Ecto neural progenitor cell (in vitro differentiated cells): Measurements from ENCODE around the gene SNRNP48.

Experiments used
- DNase-seq: peaks from one replicate; pipeline ENCODE4 v3.0.0-alpha.2; 2018; ENCODE audit warnings: low spot score

SNRNP48 gene

DNA sequence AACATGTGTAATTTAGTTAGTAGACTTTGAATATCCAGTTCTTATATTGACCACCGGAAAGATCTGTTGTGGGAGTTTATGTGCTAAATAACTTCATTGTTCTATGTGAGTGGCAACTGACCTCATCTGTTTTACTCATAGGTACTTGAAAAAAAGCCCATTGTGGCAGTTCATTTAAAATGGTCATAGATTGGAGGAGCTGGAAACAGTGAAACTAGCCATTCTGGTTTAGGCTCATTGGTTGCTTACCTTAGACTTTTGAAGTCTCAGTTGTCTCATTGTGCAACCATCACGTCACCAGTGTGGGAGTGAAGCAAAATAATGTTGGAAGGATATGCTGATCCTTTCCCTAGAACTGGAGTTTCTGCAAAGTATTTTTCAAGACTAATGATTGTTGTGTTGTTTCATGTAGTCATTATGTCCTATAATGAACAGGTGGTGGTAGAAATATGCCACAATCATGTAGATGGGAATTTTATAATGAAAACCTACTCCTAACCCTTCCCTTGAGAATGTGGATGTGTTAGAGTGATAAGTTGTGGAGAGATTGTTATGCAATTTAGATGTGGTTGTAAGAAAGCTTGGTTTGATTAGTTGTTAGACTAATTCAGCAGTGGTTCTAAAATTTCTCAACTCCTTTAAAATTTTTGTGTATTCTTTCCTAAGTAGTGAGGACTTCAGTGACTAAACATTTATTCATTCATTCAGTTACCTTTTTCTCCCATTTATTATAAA lies 30.2 kb upstream of the SNRNP48 start:
- DNase-seq: no peak

DNA sequence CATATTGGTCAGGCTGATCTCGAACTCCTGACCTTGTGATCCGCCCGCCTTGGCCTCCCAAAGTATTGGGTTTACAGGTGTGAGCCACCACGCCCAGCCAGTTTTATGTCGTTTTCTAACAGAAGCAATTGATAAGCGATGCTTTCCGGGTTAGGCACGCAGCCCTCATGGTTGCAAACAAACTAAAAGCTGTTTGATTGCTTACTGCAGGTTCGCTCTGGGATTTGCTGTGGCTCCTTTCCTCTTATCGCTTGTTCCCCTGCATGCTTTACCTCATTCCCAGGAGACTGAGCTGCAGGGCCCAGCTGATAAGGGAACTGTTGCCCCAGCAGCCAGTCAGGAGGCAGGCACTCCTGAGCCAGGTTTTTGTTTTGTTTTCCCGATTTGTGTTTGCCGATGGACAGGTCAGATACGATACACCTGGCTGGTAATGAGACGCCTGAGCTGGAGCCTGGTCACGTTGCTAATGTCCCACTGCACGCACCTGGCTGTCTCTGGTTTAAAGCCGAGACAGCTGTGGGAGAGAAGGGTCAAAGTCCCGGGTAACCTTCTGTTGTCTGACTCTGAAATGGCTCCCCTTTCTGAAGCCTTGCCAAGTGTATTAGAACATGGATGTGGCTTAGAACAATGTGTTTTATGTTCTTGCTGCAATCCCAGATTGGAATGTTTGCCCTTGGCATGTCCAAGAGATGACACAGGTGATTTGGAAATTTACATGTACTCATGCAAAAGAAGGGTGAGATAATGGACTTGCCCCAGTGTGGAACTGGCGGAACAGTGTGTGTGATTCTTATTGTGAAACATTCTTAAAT lies 28.6 kb upstream of the SNRNP48 start:
- DNase-seq: no peak

- no peak for DNase-seq
Observed at GRCh38 chr6:7562769-7563168, 27.2 kb upstream of the SNRNP48 start.

DNA sequence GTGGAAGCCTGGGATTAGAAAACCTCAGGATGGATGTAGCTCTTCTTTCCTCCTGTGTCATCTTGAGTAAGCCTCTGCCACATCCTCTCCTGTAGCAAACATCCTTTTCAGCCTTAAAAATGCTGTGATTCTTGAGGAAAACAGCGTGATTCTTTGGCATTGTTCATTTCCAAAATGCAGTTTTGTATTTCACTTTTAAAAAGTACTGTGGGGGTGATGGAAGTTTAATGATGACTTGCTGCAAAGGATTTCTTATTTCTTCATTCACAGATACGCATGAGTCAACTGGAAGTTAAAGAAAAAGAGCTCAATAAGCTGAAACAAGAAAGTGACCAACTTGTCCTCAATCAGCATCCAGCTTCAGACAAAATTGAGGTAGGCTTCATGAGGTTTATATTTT lies 23.9 kb upstream of the SNRNP48 start:
- no peak for DNase-seq

DNA sequence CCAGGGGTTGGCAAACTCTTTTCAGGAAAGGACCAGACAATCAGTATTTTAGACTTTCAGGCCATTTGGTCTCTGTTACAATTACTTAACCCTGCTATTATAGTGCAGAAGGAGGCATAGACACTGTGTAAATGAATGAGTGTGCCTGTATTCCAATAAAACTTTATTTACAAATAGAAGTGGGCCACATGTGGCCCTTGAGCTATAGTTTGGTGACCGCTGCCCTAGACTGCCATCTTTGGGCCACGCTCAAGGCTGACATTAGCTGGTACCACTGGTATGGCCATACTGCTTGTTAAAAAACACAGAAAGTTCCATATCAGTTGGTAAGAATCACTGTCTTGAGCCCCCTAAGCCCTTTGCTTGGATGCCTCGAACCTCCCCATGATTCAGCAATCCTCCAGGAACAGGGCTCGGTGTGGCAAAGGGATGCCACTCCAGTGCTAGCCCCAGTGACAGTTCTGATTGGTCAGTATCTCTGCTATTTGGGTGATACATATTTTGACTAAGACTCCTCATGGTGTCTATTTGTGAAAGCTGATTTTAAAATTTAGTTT lies 23.3 kb upstream of the SNRNP48 start:
- DNase-seq: no peak

- DNase-seq: no peak
Observed at GRCh38 chr6:7568021-7568420, 22.0 kb upstream of the SNRNP48 start.

DNA sequence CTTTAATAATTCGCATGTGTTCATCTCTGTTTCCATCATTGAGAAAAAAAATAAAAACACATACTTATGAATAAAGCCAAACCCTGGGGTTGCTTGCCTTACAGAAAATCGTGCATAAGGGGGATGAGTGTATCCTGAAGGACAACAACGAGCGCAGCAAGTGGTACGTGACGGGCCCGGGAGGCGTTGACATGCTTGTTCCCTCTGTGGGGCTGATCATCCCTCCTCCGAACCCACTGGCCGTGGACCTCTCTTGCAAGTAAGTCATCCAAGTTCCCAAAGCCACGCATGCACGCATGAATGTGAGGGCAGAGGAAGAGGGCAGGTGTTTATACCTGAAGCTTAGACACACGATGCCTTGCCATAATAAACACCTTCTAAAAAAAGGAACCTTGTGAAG lies 20.9 kb upstream of the SNRNP48 start:
- no peak for DNase-seq

DNA sequence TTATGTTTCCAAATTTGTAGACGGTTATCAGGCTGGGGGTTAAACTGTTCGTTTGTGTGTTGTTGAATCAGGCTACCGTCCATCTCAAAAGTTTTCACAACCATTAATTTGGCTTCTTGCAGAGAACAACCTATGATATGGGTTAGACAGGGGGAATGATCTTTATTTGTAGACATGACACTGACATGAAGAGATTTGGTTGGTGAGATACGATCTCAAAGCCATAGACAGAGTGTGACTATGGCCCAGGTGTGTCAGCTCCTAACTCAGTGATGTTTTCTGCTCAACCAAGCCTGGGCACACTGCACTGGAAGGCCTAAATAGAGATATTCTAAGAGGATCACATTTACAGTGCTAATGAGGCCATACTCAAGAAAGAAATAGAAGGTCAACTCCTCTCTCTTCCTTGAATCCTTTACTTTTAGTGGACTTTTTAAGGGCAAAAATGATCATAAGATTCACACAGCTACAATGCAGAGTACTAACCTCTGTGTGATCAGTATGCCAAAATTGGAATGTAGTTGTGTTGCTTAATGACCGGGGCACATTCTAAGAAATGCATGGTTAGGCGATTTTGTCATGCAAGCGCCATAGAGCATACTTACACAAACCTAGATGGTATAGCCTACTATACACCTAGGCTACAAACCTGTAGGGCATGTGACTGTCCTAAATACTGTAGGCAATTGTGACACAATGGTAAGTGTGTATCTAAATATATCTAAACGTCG lies 17.6 kb upstream of the SNRNP48 start:
- DNase-seq: no peak

- no peak for DNase-seq
Observed at GRCh38 chr6:7574500-7574899, 15.5 kb upstream of the SNRNP48 start.

DNA sequence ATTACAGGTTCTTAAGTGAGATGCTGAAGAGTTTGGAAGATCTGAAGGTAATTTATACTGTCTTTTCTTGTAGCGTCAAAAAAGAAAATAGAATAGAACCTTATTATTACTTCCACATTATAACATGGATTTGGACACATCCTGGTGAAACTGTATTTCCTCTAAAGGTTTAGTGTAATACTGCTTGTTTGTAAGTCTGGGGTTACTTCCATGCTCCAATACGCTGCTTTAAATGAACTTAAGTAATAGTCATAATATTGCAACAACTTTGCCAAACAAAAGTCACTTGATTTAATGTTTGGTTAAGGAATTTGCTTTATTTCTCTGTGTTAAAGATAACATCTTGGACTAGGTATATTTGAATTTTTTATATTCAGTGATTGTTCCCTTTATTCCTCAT lies 11.5 kb upstream of the SNRNP48 start:
- DNase-seq: no peak

- no peak for DNase-seq
Observed at GRCh38 chr6:7578931-7579330, 11.1 kb upstream of the SNRNP48 start.

GRCh38 chr6:7579851-7580250 lies 10.1 kb upstream of the SNRNP48 start:
- DNase-seq: no peak

- DNase-seq: no peak
Observed at GRCh38 chr6:7580537-7580926, 9.5 kb upstream of the SNRNP48 start.

DNA sequence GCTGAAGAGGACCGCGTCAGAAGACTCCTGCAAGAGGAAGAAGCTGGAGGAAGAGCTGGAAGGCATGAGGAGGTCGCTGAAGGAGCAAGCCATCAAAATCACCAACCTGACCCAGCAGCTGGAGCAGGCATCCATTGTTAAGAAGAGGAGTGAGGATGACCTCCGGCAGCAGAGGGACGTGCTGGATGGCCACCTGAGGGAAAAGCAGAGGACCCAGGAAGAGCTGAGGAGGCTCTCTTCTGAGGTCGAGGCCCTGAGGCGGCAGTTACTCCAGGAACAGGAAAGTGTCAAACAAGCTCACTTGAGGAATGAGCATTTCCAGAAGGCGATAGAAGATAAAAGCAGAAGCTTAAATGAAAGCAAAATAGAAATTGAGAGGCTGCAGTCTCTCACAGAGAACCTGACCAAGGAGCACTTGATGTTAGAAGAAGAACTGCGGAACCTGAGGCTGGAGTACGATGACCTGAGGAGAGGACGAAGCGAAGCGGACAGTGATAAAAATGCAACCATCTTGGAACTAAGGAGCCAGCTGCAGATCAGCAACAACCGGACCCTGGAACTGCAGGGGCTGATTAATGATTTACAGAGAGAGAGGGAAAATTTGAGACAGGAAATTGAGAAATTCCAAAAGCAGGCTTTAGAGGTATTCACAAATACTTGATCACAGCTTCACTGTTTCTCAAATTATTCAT lies 8.9 kb upstream of the SNRNP48 start:
- no peak for DNase-seq

GRCh38 chr6:7585287-7585930 lies 4.6 kb upstream of the SNRNP48 start:
- no peak for DNase-seq

GRCh38 chr6:7587631-7588100 lies 2.3 kb upstream of the SNRNP48 start:
- no peak for DNase-seq

- DNase-seq: no peak
Observed at GRCh38 chr6:7588506-7588905, 1.5 kb upstream of the SNRNP48 start.

- DNase-seq: no peak
Observed at GRCh38 chr6:7589221-7589620, 777 bp upstream of the SNRNP48 start.

DNA sequence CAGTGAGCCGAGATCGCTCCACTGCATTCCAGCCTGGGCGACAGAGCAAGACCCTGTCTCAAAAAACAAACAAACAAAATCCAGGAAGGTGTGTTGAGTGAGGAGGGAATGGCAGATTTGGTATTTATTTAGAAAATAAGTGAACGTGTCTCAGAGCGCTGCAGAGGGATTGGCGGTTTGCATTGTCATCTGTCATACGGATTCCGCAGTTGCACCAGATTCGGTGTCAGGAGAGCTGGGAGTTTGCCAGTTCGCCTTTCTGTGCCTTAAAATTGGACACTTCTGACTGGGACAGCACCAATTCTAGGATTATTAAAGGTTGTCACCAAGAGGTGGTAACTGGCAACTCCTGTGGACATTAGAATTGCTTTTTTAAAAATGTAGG lies 912 bp downstream of the SNRNP48 start:
- no peak for DNase-seq

DNA sequence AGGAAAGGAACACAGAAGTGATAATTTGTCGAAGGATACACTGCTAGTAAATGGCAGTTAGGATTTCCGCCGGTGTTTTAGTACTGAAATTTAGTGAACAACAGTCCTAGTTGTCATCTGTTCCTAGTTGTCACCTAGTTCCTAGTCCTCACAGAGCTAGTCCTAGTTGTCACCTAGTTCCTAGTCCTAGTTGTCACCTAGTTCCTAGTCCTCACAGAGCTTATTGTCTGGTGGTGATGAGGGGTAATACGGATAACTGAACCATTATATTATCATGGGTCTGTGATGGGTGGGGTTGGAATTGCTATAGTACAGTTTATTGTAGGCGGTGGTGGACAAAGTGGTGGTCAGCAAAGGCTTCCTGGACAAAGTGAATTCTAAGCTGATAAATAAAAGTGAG lies 1.8 kb downstream of the SNRNP48 start:
- no peak for DNase-seq

DNA sequence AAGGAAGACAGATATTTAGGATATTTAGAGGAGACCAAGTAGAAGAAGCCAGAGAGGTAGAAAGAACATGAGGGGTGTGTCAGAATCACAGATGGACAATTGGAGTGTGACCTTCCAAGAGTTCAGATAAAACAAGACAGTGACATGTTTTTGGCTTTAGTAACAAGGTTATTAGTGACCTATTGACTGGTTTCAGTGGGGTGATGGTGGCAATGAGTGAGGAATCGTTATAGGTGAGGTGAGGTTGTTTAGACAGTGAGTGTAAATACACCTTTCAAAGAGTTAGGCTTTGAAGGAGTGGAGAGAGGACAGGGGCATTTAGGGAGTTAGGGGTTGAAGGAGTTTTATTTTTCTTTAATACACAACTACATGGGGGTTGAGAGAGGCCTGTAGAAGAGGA lies 3.2 kb downstream of the SNRNP48 start:
- no peak for DNase-seq
